ENCODE results near the gene HIF3A.
A peak's percentile ranks its signal among the peaks of the same experiment; 100 is the strongest.

Gene HIF3A

DNA sequence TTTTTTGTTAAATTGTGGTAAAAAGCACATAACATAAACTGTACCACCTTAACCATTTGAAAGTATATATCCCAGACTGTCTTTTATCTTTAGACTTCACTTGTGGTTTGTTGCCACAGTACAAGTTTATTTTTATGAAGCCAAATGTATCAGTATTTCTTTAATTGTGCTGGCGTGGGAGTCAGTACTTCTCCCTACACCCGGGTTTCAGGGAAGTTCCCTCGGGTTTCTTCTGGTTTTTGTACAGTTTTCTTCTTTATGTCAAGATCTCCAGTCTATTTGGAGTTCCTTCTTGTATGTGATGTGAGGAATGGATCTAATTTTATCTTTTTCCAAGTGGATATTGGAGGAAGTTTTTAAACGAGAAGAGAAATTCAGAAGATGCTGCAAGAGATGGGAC is 96.0 kb downstream of the HIF3A start:
- Mint-ChIP-seq H3K4me1 (peaks cover 32% of the 10 kb centered on the region), H3K27ac (peak overlapping the region; percentile 88 to 95 (median 90)), H3K36me3 (ENCODE audit: low read depth) (peaks cover 38% of the 10 kb centered on the region), H3K27me3 (ENCODE audit: low read depth) (no peaks in the 10 kb centered on the region), H3K9me3 (no peaks in the 10 kb centered on the region), H3K4me3 (peak overlapping the region in 1 of 3 experiments; percentile 38)
- TF ChIP-seq, protein P1, sequence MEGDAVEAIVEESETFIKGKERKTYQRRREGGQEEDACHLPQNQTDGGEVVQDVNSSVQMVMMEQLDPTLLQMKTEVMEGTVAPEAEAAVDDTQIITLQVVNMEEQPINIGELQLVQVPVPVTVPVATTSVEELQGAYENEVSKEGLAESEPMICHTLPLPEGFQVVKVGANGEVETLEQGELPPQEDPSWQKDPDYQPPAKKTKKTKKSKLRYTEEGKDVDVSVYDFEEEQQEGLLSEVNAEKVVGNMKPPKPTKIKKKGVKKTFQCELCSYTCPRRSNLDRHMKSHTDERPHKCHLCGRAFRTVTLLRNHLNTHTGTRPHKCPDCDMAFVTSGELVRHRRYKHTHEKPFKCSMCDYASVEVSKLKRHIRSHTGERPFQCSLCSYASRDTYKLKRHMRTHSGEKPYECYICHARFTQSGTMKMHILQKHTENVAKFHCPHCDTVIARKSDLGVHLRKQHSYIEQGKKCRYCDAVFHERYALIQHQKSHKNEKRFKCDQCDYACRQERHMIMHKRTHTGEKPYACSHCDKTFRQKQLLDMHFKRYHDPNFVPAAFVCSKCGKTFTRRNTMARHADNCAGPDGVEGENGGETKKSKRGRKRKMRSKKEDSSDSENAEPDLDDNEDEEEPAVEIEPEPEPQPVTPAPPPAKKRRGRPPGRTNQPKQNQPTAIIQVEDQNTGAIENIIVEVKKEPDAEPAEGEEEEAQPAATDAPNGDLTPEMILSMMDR (IDR thresholded peaks at IDR 0.05; ENCODE audit: unreplicated experiment in 3 of 3), result no peak
